Eye (tissue), 1 donor: Measurements from ENCODE around the gene REXO2.

ENCODE experiments used
- DNase-seq: peaks from one replicate; pipeline ENCODE4 v3.0.0-alpha.2; 2015

Gene REXO2

GRCh38 chr11:114439229-114440120 lies at the start of gene REXO2:
Gene REXO2 (plus strand): TSS chr11:114439467. CDS start chr11:114439529, 62 bp downstream.
- peak; percentile 96 for DNase-seq

- no peak for DNase-seq
Measured at GRCh38 chr11:114392735-114393667, 46.3 kb upstream of the REXO2 start.

- DNase-seq: no peak
Measured at GRCh38 chr11:114395736-114396135, 43.5 kb upstream of the REXO2 start.

- DNase-seq: no peak
Measured at GRCh38 chr11:114396916-114397315, 42.4 kb upstream of the REXO2 start.

- DNase-seq: no peak
Measured at GRCh38 chr11:114397349-114397982, 41.8 kb upstream of the REXO2 start.

GRCh38 chr11:114398303-114398920 lies 40.9 kb upstream of the REXO2 start:
- DNase-seq: no peak

- DNase-seq: no peak
Measured at GRCh38 chr11:114399490-114400215, 39.6 kb upstream of the REXO2 start.

GRCh38 chr11:114400216-114400914 lies 38.9 kb upstream of the REXO2 start, which contains the start of the genes C11orf71 and RBM7:
Gene C11orf71 (minus strand): TSS chr11:114400511. CDS start chr11:114400331, 180 bp downstream.
Gene RBM7 (plus strand): TSS chr11:114400666. CDS start chr11:114400672, 6 bp downstream.
- DNase-seq: peak; percentile 99

- no peak for DNase-seq
Measured at GRCh38 chr11:114400915-114401223, 38.4 kb upstream of the REXO2 start.

GRCh38 chr11:114401311-114401710 lies 38.0 kb upstream of the REXO2 start:
- DNase-seq: peak; percentile 64

GRCh38 chr11:114412946-114413345 lies 26.3 kb upstream of the REXO2 start:
- no peak for DNase-seq

GRCh38 chr11:114413958-114414357 lies 25.3 kb upstream of the REXO2 start:
- DNase-seq: no peak

GRCh38 chr11:114416441-114416961 lies 22.8 kb upstream of the REXO2 start:
- no peak for DNase-seq

- DNase-seq: no peak
Measured at GRCh38 chr11:114426280-114426679, 13.0 kb upstream of the REXO2 start.

GRCh38 chr11:114430290-114430689 lies 9.0 kb upstream of the REXO2 start:
- DNase-seq: no peak

- DNase-seq: no peak
Measured at GRCh38 chr11:114432893-114433292, 6.4 kb upstream of the REXO2 start.

- DNase-seq: no peak
Measured at GRCh38 chr11:114433376-114433775, 5.9 kb upstream of the REXO2 start.

- peak; percentile 1 for DNase-seq
Measured at GRCh38 chr11:114438303-114438702, 964 bp upstream of the REXO2 start.

- DNase-seq: no peak
Measured at GRCh38 chr11:114440121-114440860, 1.0 kb downstream of the REXO2 start.
